T-cell (primary cell): ENCODE results near the gene PRDM16. TPM values are rescaled to one million over a fixed set of nuclear protein-coding genes. Genes with fewer than 3 reads are reported as not detected.

ENCODE experiments used
- ATAC-seq, 4 experiments: fragments of 200-7000 bp in 3 of 4; fragments of 150-1000 bp in 1 of 4; cut with Tn5 transposase; replicated peaks in 1 of 4; 1 replicate in 3 of 4; 2 replicates in 1 of 4; pipeline ENCODE4 v1.10.0; 2021; ENCODE audit warnings: moderate library complexity in 3 of 4, mild to moderate bottlenecking in 2 of 4, moderate number of reproducible peaks in 1 of 4
- CTCF ChIA-PET, 2 donors: fragments of 300-600 bp; sonication (Branson Sonifier 250); formaldehyde crosslinking; loops; one replicate each; lab custom pipeline; 2022; ENCODE audit warnings: antibody characterized with exemption in 2 of 2; lab: Charles Lee
- POLR2A ChIA-PET, 2 donors: fragments of 300-600 bp; sonication (Branson Sonifier 250); formaldehyde crosslinking; loops; one replicate each; lab custom pipeline; 2022; ENCODE audit warnings: antibody characterized with exemption in 2 of 2; lab: Charles Lee
- DNase-seq, 35 experiments: peaks; one replicate each; pipeline versions ENCODE4 v3.0.0 to v3.0.0-alpha.2; 2013 to 2023
- H3K27ac ChIP-seq: one replicate; pipeline ENCODE4 v1.5.1; 2013; ENCODE audit warnings: low read length
- H3K27me3 ChIP-seq, 2 experiments: replicated peaks in 1 of 2; 1 replicate in 1 of 2; 2 replicates in 1 of 2; pipeline versions ENCODE4 v1.6.1 to v1.7.0; 2013; ENCODE audit warnings: low read length in 1 of 2, mixed read lengths in 1 of 2; ENCODE audit not compliant: control insufficient read depth in 2 of 2, insufficient read depth in 2 of 2; ENCODE audit errors: extremely low read depth in 1 of 2
- H3K36me3 ChIP-seq, 2 donors: 1 replicate in 1 of 2; 2 replicates in 1 of 2; pipeline versions ENCODE4 v1.6.1 to v1.7.0; 2013; ENCODE audit warnings: low read length in 1 of 2; ENCODE audit not compliant: control insufficient read depth in 2 of 2, insufficient read depth in 1 of 2; ENCODE audit errors: extremely low read depth in 1 of 2
- H3K4me1 ChIP-seq, 2 experiments: 1 replicate in 1 of 2; 2 replicates in 1 of 2; pipeline versions ENCODE4 v1.6.1 to v1.7.0; 2013; ENCODE audit warnings: low read length in 2 of 2, mixed read lengths in 1 of 2; ENCODE audit not compliant: insufficient read depth in 2 of 2, control insufficient read depth in 1 of 2; ENCODE audit errors: extremely low read depth in 1 of 2
- H3K4me3 ChIP-seq, 2 donors: 1 replicate in 1 of 2; 2 replicates in 1 of 2; pipeline versions ENCODE4 v1.5.1 to v1.7.0; 2013; ENCODE audit warnings: mild to moderate bottlenecking in 2 of 2, low read length in 1 of 2, moderate library complexity in 1 of 2; ENCODE audit not compliant: control insufficient read depth in 1 of 2; ENCODE audit errors: extremely low read depth in 1 of 2
- H3K9me3 ChIP-seq: 2 replicates; pipeline ENCODE4 v1.7.0; 2013
- H3K27ac Mint-ChIP-seq, 2 donors: one replicate each; pipeline ENCODE4 v1.8.0; 2020 to 2021; ENCODE audit warnings: mild to moderate bottlenecking in 2 of 2, mixed read lengths in 2 of 2
- H3K27me3 Mint-ChIP-seq, 2 donors: one replicate each; pipeline ENCODE4 v1.8.0; 2021 to 2022; ENCODE audit warnings: mixed read lengths in 2 of 2
- H3K36me3 Mint-ChIP-seq: one replicate; pipeline ENCODE4 v1.8.0; 2021; ENCODE audit warnings: mixed read lengths
- H3K4me1 Mint-ChIP-seq, 3 donors: one replicate each; pipeline ENCODE4 v1.8.0; 2020 to 2022; ENCODE audit warnings: mixed read lengths in 3 of 3, mild to moderate bottlenecking in 1 of 3
- H3K4me3 Mint-ChIP-seq, 3 donors: one replicate each; pipeline ENCODE4 v1.8.0; 2020 to 2022; ENCODE audit warnings: mild to moderate bottlenecking in 3 of 3, mixed read lengths in 3 of 3, moderate library complexity in 3 of 3
- H3K9me3 Mint-ChIP-seq, 3 donors: one replicate each; pipeline ENCODE4 v1.8.0; 2020 to 2022; ENCODE audit warnings: mixed read lengths in 3 of 3
- WGBS: methylation state at CpG from one replicate; pipeline ENCODE4 v1.1.5; 2013; ENCODE audit warnings: missing lambda C conversion rate; ENCODE audit not compliant: insufficient coverage; 5-methylcytosine and 5-hydroxymethylcytosine counted together
- total RNA-seq, 35 experiments: library from RNA in 6 of 35; stranded (reverse) in 6 of 35; fragments of 120-200 nt in 1 of 35; gene quantifications; one replicate each; pipeline versions ENCODE4 v1.2.1 to v1.2.4 and lab custom pipeline; 2013 to 2026

The PRDM16 gene
- total RNA-seq, 5 donors from 2014 or later (not counting 1 experiment from before 2014, with no cell fraction given) = 0.15 to 0.70 (median 0.24) TPM; not detected in 1

GRCh38 chr1:3364551-3364950 is 295.5 kb downstream of the PRDM16 start:
- Mint-ChIP-seq H3K4me3 (no peak overlapping the region), H3K9me3 (no peaks in the 10 kb centered on the region), H3K4me1 (no peaks in the 10 kb centered on the region), H3K36me3 (no peaks in the 10 kb centered on the region), H3K27ac (no peak overlapping the region), H3K27me3 (peaks cover 11 to 22% of the 10 kb centered on the region in 2 donors)
- H3K4me3 ChIP-seq = no peak overlapping the region
- DNase-seq (no peak), ATAC-seq (no peak)
- H3K36me3 ChIP-seq = no peaks in the 10 kb centered on the region
- POLR2A ChIA-PET = no interaction called here
- H3K27me3 ChIP-seq = peaks cover 0 to 36% of the 10 kb centered on the region in 2 experiments
- CTCF ChIA-PET = no interaction called here
- 21% methylated on average over 18 of the region's 18 CpGs for WGBS
- no peaks in the 10 kb centered on the region for H3K9me3 ChIP-seq
- no peak overlapping the region for H3K27ac ChIP-seq
- no peaks in the 10 kb centered on the region for H3K4me1 ChIP-seq

- 56% methylated on average over 2 of the region's 11 CpGs for WGBS
- POLR2A ChIA-PET = no interaction called here
- no peak overlapping the region for H3K27ac ChIP-seq
- peaks cover 11 to 22% of the 10 kb centered on the region in 2 donors for H3K27me3 Mint-ChIP-seq
- H3K9me3 Mint-ChIP-seq = no peaks in the 10 kb centered on the region
- no peak overlapping the region for H3K4me3 Mint-ChIP-seq
- DNase-seq = no peak
- H3K4me1 Mint-ChIP-seq = no peaks in the 10 kb centered on the region
- no peaks in the 10 kb centered on the region for H3K9me3 ChIP-seq
- H3K27me3 ChIP-seq = peaks cover 0 to 36% of the 10 kb centered on the region in 2 experiments
- no peaks in the 10 kb centered on the region for H3K4me1 ChIP-seq
- H3K27ac Mint-ChIP-seq = no peak overlapping the region
- H3K36me3 Mint-ChIP-seq = no peaks in the 10 kb centered on the region
- CTCF ChIA-PET = no interaction called here
- H3K36me3 ChIP-seq = no peaks in the 10 kb centered on the region
- no peak overlapping the region for H3K4me3 ChIP-seq
- no peak for ATAC-seq
These were observed 296.0 kb downstream of the PRDM16 start for GRCh38 chr1:3364983-3365382.

- H3K4me1 Mint-ChIP-seq = no peaks in the 10 kb centered on the region
- Histone ChIP-seq H3K27ac (no peak overlapping the region), H3K4me3 (no peak overlapping the region), H3K9me3 (no peaks in the 10 kb centered on the region), H3K27me3 (peaks cover 0 to 36% of the 10 kb centered on the region in 2 experiments), H3K4me1 (no peaks in the 10 kb centered on the region), H3K36me3 (no peaks in the 10 kb centered on the region)
- H3K27me3 Mint-ChIP-seq = peaks cover 11 to 19% of the 10 kb centered on the region in 2 donors
- WGBS = 46% methylated on average over 19 of the region's 22 CpGs
- H3K36me3 Mint-ChIP-seq = no peaks in the 10 kb centered on the region
- CTCF ChIA-PET = no interaction called here
- POLR2A ChIA-PET = no interaction called here
- no peaks in the 10 kb centered on the region for H3K9me3 Mint-ChIP-seq
- ATAC-seq = no peak
- H3K4me3 Mint-ChIP-seq = no peak overlapping the region
- DNase-seq = no peak
- H3K27ac Mint-ChIP-seq = no peak overlapping the region
These were observed 296.6 kb downstream of the PRDM16 start for GRCh38 chr1:3365523-3366125.

- H3K27ac Mint-ChIP-seq = no peak overlapping the region
- Histone ChIP-seq H3K9me3 (no peaks in the 10 kb centered on the region), H3K36me3 (no peaks in the 10 kb centered on the region), H3K4me1 (no peaks in the 10 kb centered on the region), H3K27ac (no peak overlapping the region), H3K4me3 (no peak overlapping the region), H3K27me3 (peaks cover 0 to 33% of the 10 kb centered on the region in 2 experiments)
- ATAC-seq = no peak
- POLR2A ChIA-PET = no interaction called here
- no peaks in the 10 kb centered on the region for H3K36me3 Mint-ChIP-seq
- CTCF ChIA-PET = no interaction called here
- DNase-seq = no peak
- no peaks in the 10 kb centered on the region for H3K4me1 Mint-ChIP-seq
- H3K4me3 Mint-ChIP-seq = no peak overlapping the region
- H3K9me3 Mint-ChIP-seq = no peaks in the 10 kb centered on the region
- WGBS = 87% methylated on average over 36 of the region's 42 CpGs
- peaks cover 9 to 17% of the 10 kb centered on the region in 2 donors for H3K27me3 Mint-ChIP-seq
These were observed 297.4 kb downstream of the PRDM16 start for GRCh38 chr1:3366126-3367051.

- WGBS = 63% methylated on average over 4 of the region's 11 CpGs
- POLR2A ChIA-PET = interaction anchor here in 1 of 2 donors (0.6 kb wide), 1 partner anchor 1970 kb away, joined by 3 read pairs; no protein-coding TSS in a partner anchor
These were observed 298.4 kb downstream of the PRDM16 start for GRCh38 chr1:3367376-3367775.

GRCh38 chr1:3368059-3368458 is 299.1 kb downstream of the PRDM16 start:
- H3K27me3 Mint-ChIP-seq = peaks cover 0 to 10% of the 10 kb centered on the region in 2 donors
- ATAC-seq = no peak

More at GRCh38 chr1:3367376-3367775, 298.4 kb downstream of the PRDM16 start:
- no peaks in the 10 kb centered on the region for H3K9me3 ChIP-seq
- Mint-ChIP-seq H3K27ac (no peak overlapping the region), H3K4me1 (peaks cover under 1 to 6% (median 4%) of the 10 kb centered on the region in 3 donors), H3K9me3 (no peaks in the 10 kb centered on the region), H3K27me3 (peaks cover 0 to 10% of the 10 kb centered on the region in 2 donors), H3K36me3 (no peaks in the 10 kb centered on the region), H3K4me3 (no peak overlapping the region)
- ATAC-seq (no peak), DNase-seq (no peak)
- no peaks in the 10 kb centered on the region for H3K36me3 ChIP-seq
- CTCF ChIA-PET = no interaction called here
- peaks cover 0 to 39% of the 10 kb centered on the region in 2 experiments for H3K27me3 ChIP-seq
- no peak overlapping the region for H3K27ac ChIP-seq
- no peak overlapping the region for H3K4me3 ChIP-seq
- H3K4me1 ChIP-seq = peaks cover 0 to 10% of the 10 kb centered on the region in 2 experiments

More at GRCh38 chr1:3368059-3368458, 299.1 kb downstream of the PRDM16 start:
- Histone ChIP-seq H3K9me3 (no peaks in the 10 kb centered on the region), H3K4me1 (peaks cover 0 to 16% of the 10 kb centered on the region in 2 experiments), H3K4me3 (no peak overlapping the region), H3K27ac (no peak overlapping the region), H3K27me3 (peaks cover 0 to 35% of the 10 kb centered on the region in 2 experiments), H3K36me3 (no peaks in the 10 kb centered on the region)
- H3K36me3 Mint-ChIP-seq = no peaks in the 10 kb centered on the region
- H3K27ac Mint-ChIP-seq = no peak overlapping the region
- WGBS = 91% methylated on average over 10 of the region's 14 CpGs
- ChIA-PET CTCF (no interaction called here), POLR2A (interaction anchor here in 1 of 2 donors (0.6 kb wide), 1 partner anchor 1970 kb away, joined by 3 read pairs; no protein-coding TSS in a partner anchor)
- DNase-seq = no peak
- H3K4me3 Mint-ChIP-seq = no peak overlapping the region
- no peaks in the 10 kb centered on the region for H3K9me3 Mint-ChIP-seq
- H3K4me1 Mint-ChIP-seq = peaks cover 6 to 13% (median 11%) of the 10 kb centered on the region in 3 donors
